ENCODE results near the gene PPM1A. TPM values are rescaled to one million over a fixed set of nuclear protein-coding genes. Genes with fewer than 3 reads are reported as not detected.
"Not testable (repeated sequence)": the region's sequence is repeated elsewhere in the genome, so short reads cannot be mapped to it uniquely, and the experiment has no call there.

Gene PPM1A
- polyA plus RNA-seq, 1 donor, result 70.8 TPM

- DNase-seq (ENCODE audit: low read depth), result not testable (repeated sequence)
These were observed 71.8 kb downstream of the PPM1A start for GRCh38 chr14:60320860-60321259.

GRCh38 chr14:60323199-60323896 lies 74.3 kb downstream of the PPM1A start:
- no peak for DNase-seq (ENCODE audit: low read depth)

- no peak for DNase-seq (ENCODE audit: low read depth)
These were observed 75.8 kb downstream of the PPM1A start for GRCh38 chr14:60324837-60325236.

GRCh38 chr14:60326274-60326673 lies 77.3 kb downstream of the PPM1A start:
- DNase-seq (ENCODE audit: low read depth), result no peak

GRCh38 chr14:60327447-60328331 lies 78.7 kb downstream of the PPM1A start:
- DNase-seq (ENCODE audit: low read depth), result no peak

- no peak for DNase-seq (ENCODE audit: low read depth)
These were observed 79.6 kb downstream of the PPM1A start for GRCh38 chr14:60328583-60328982.

- DNase-seq (ENCODE audit: low read depth), result no peak
These were observed 80.3 kb downstream of the PPM1A start for GRCh38 chr14:60329274-60329673.

- DNase-seq (ENCODE audit: low read depth), result no peak
These were observed 82.4 kb downstream of the PPM1A start for GRCh38 chr14:60331201-60332045.

GRCh38 chr14:60332046-60332399 lies 83.0 kb downstream of the PPM1A start:
- DNase-seq (ENCODE audit: low read depth), result no peak

- DNase-seq (ENCODE audit: low read depth), result no peak
These were observed 83.8 kb downstream of the PPM1A start for GRCh38 chr14:60332869-60333268.

GRCh38 chr14:60339571-60339970 lies 90.5 kb downstream of the PPM1A start:
- DNase-seq (ENCODE audit: low read depth), result no peak

- DNase-seq (ENCODE audit: low read depth), result no peak
These were observed 94.6 kb downstream of the PPM1A start for GRCh38 chr14:60343571-60344071.

- no peak for DNase-seq (ENCODE audit: low read depth)
These were observed 95.7 kb downstream of the PPM1A start for GRCh38 chr14:60344751-60345150.

- DNase-seq (ENCODE audit: low read depth), result no peak
These were observed 97.7 kb downstream of the PPM1A start for GRCh38 chr14:60346706-60347105.

- DNase-seq (ENCODE audit: low read depth), result no peak
These were observed 99.2 kb downstream of the PPM1A start for GRCh38 chr14:60348211-60348610.

Other genes with a start within 250 kb of the PPM1A start
- gene PCNX4, start 157.3 kb upstream of the PPM1A start, polyA plus RNA-seq (ENCODE audit: insufficient read length), result 51.7 TPM
- 95.8 TPM for gene DHRS7, start 83.8 kb upstream of the PPM1A start, polyA plus RNA-seq (ENCODE audit: insufficient read length)
- gene C14orf39, start 236.8 kb downstream of the PPM1A start, polyA plus RNA-seq (ENCODE audit: insufficient read length), result 1.8 TPM

Measured in forelimb muscle (tissue), 1 donor.